Right lobe of liver (tissue), 6 donors: ENCODE measurements around the gene DRC1. TPM values are rescaled to one million over a fixed set of nuclear protein-coding genes. Genes with fewer than 3 reads are reported as not detected.

Experiments used
- ATAC-seq, 4 donors: fragments of 200-7000 bp; cut with Tn5 transposase; one replicate each; pipeline ENCODE4 v1.9.1; 2020; ENCODE audit warnings: mild to moderate bottlenecking in 4 of 4, moderate library complexity in 4 of 4
- DNase-seq, 3 donors: peaks; one replicate each; pipeline ENCODE4 v3.0.0-alpha.2; 2020
- H3K27ac ChIP-seq, 3 donors: fragments of 200-600 bp; one replicate each; pipeline ENCODE4 v1.8.0; 2022
- H3K27me3 ChIP-seq, 2 donors: fragments of 200-600 bp; one replicate each; pipeline ENCODE4 v1.8.0; 2022
- H3K36me3 ChIP-seq, 4 donors: fragments of 200-600 bp; sonication (generic) in 1 of 4; one replicate each; pipeline versions ENCODE4 v1.5.1 to v1.8.0; 2017 to 2022; ENCODE audit warnings: control low read depth in 1 of 4
- H3K4me1 ChIP-seq, 4 donors: fragments of 200-600 bp; sonication (generic) in 1 of 4; one replicate each; pipeline versions ENCODE4 v1.5.1 to v1.8.0; 2017 to 2022; ENCODE audit warnings: control low read depth in 1 of 4
- H3K4me3 ChIP-seq, 3 donors: fragments of 200-600 bp; one replicate each; pipeline ENCODE4 v1.8.0; 2022
- H3K9me3 ChIP-seq, 4 donors: fragments of 200-600 bp; sonication (generic) in 1 of 4; one replicate each; pipeline versions ENCODE4 v1.5.1 to v1.8.0; 2017 to 2022; ENCODE audit warnings: control low read depth in 1 of 4
- CTCF ChIP-seq, 4 donors: fragments of 200-600 bp in 3 of 4; fragments of 450-650 bp in 1 of 4; IDR thresholded peaks; one replicate each; pipeline versions ENCODE4 v1.5.1 to v1.8.0; 2016 to 2022; ENCODE audit warnings: antibody characterized with exemption in 4 of 4, mild to moderate bottlenecking in 2 of 4
- POLR2A ChIP-seq: fragments of 450-650 bp; IDR thresholded peaks from one replicate; pipeline ENCODE4 v1.6.1; 2017; ENCODE audit warnings: antibody characterized with exemption, mild to moderate bottlenecking
- WGBS: methylation state at CpG from one replicate; pipeline ENCODE4 v1.1.6; 2018; ENCODE audit warnings: low coverage, low lambda C conversion rate; ENCODE audit not compliant: insufficient coverage; ENCODE audit errors: missing lambda C conversion rate; 5-methylcytosine and 5-hydroxymethylcytosine counted together
- intact Hi-C, 2 donors: fragments of 100-400 bp; cut with DNase I; formaldehyde crosslinking; loops; one replicate each; pipeline versions ENCODE4 v1.11.2 to v1.14.1; 2022
- total RNA-seq, 6 experiments: library from RNA; depleted of rRNA in 2 of 6; stranded (reverse); fragments of >200 nt in 2 of 6; fragmentation: NEBNext Ultra II Directional in 3 of 6; extraction: Animal tissue kit (Norgen Biotek cat#: 25700) in 3 of 6; gene quantifications; one replicate each; pipeline versions ENCODE4 v1.1.0 to v1.2.4, GENCODE V29; 2016 to 2023
- donor health status: DM: no; HTN: yes; CAD: no.
- donor health status: DM: no; HTN: no; CAD: no.
- donor health status: DM: no; HTN: no; CAD: no.
- donor health status: DM: no; HTN: yes; CAD: no.
- donor health status: DM: no; HTN: yes; CAD: no.

The DRC1 gene
- total RNA-seq, 6 experiments from 2014 or later = 0.31 TPM; not detected in 4

- intact Hi-C loops = no loop called here
- H3K9me3 ChIP-seq = no peaks in the 10 kb centered on the region
- peaks cover 0 to 6% (median 0%) of the 10 kb centered on the region in 4 donors for H3K4me1 ChIP-seq
- H3K27me3 ChIP-seq = no peaks in the 10 kb centered on the region
- no peak within 1 kb of the TSS for H3K4me3 ChIP-seq
- ATAC-seq (peak; percentile 2 to 42 (median 25)), DNase-seq (no peak)
- WGBS = 20% methylated on average over 1 of the region's 3 CpGs
- TF ChIP-seq POLR2A (no peak), CTCF (IDR thresholded peaks at IDR 0.05) (no peak)
- no peaks in the 10 kb centered on the region for H3K36me3 ChIP-seq
- H3K27ac ChIP-seq = no peak within 1 kb of the TSS
These were observed 76.2 kb downstream of the DRC1 start, which contains the start of gene OTOF for GRCh38 chr2:26477911-26478253. TSS of gene OTOF (minus strand) at chr2:26478124.

- no peak for ATAC-seq
- intact Hi-C loops = no loop called here
- Histone ChIP-seq H3K9me3 (no peaks in the 10 kb centered on the region), H3K27me3 (no peaks in the 10 kb centered on the region), H3K27ac (no peak overlapping the region), H3K4me3 (no peak overlapping the region), H3K36me3 (no peaks in the 10 kb centered on the region), H3K4me1 (peaks cover 0 to 7% (median 1%) of the 10 kb centered on the region in 4 donors)
- WGBS = 92% methylated on average over 2 of the region's 5 CpGs
- no peak for DNase-seq
- TF ChIP-seq POLR2A (no peak), CTCF (IDR thresholded peaks at IDR 0.05) (no peak)
These were observed 76.6 kb downstream of the DRC1 start for GRCh38 chr2:26478366-26478765.

- intact Hi-C loops = no loop called here
- Histone ChIP-seq H3K36me3 (no peaks in the 10 kb centered on the region), H3K4me1 (peaks cover 0 to 16% (median 6%) of the 10 kb centered on the region in 4 donors), H3K27ac (no peak overlapping the region), H3K4me3 (no peak overlapping the region), H3K27me3 (no peaks in the 10 kb centered on the region), H3K9me3 (no peaks in the 10 kb centered on the region)
- no CpG with 5 or more reads among the region's 25 CpGs for WGBS
- TF ChIP-seq CTCF (IDR thresholded peaks at IDR 0.05) (no peak), POLR2A (no peak)
- ATAC-seq (no peak), DNase-seq (no peak)
These were observed 77.5 kb downstream of the DRC1 start for GRCh38 chr2:26479131-26479788.

- H3K9me3 ChIP-seq = no peaks in the 10 kb centered on the region
- no peak overlapping the region for H3K27ac ChIP-seq
- ATAC-seq = no peak
- no peaks in the 10 kb centered on the region for H3K36me3 ChIP-seq
- no peak for TF ChIP-seq POLR2A
- TF ChIP-seq CTCF (IDR thresholded peaks at IDR 0.05) = no peak
- intact Hi-C loops = no loop called here
- no peaks in the 10 kb centered on the region for H3K27me3 ChIP-seq
- no peak for DNase-seq
- WGBS = 82% methylated on average over 6 of the region's 21 CpGs
- H3K4me1 ChIP-seq = peaks cover 0 to 19% (median 7%) of the 10 kb centered on the region in 4 donors
- no peak overlapping the region for H3K4me3 ChIP-seq
These were observed 78.3 kb downstream of the DRC1 start for GRCh38 chr2:26479789-26480565.
